ENCODE results near the gene MATN3. TPM values are rescaled to one million over a fixed set of nuclear protein-coding genes. Genes with fewer than 3 reads are reported as not detected.

MATN3 gene
- total RNA-seq, 2 experiments from 2014 or later = not detected

DNA sequence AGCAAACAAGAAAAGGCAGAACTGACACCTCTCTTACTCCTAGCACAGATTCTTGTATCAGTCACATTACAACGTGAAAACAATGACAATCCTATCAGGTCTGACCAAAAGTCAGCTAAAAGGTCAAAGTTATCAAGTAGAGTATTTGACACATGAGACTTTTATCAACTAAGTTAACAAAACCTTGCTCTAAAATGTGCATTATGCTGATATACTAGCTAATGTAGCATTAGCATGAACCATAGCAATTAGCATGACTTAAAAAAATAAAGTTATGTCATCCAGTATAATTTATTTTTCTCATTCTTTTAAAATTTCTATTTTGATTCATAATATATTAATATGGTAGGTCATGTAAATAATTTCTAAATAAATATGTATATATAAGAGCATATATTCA, 69.3 kb downstream of the MATN3 start:
- DNase-seq = no peak
- H3K4me1 Mint-ChIP-seq = no peaks in the 10 kb centered on the region
- H3K36me3 Mint-ChIP-seq = peaks cover 13% of the 10 kb centered on the region
- no peaks in the 10 kb centered on the region for H3K9me3 Mint-ChIP-seq
- H3K27ac Mint-ChIP-seq = no peak overlapping the region
- no peak overlapping the region for H3K4me3 Mint-ChIP-seq
- H3K27me3 Mint-ChIP-seq = no peaks in the 10 kb centered on the region

GRCh38 chr2:19942199-19942598, 70.3 kb downstream of the MATN3 start:
- H3K36me3 Mint-ChIP-seq = peaks cover 12% of the 10 kb centered on the region
- H3K9me3 Mint-ChIP-seq = no peaks in the 10 kb centered on the region
- H3K27ac Mint-ChIP-seq = no peak overlapping the region
- no peaks in the 10 kb centered on the region for H3K4me1 Mint-ChIP-seq
- no peaks in the 10 kb centered on the region for H3K27me3 Mint-ChIP-seq
- no peak for DNase-seq
- no peak overlapping the region for H3K4me3 Mint-ChIP-seq

Other genes starting within 250 kb of the MATN3 start
- gene TTC32, start 110.7 kb downstream of the MATN3 start, total RNA-seq = 10 to 100 TPM; 14.9 to 15.3 TPM
- gene WDR35, start 22.6 kb downstream of the MATN3 start, total RNA-seq = 10 to 100 TPM; 10.1 to 10.2 TPM
- 10 to 100 TPM; 20.5 to 20.9 TPM for gene LAPTM4A, start 39.0 kb upstream of the MATN3 start, total RNA-seq
- gene SDC1, start 212.5 kb upstream of the MATN3 start, total RNA-seq = under 1 TPM in 1 of 2 experiments, not detected in 1; 0.36 TPM

All from activated naive CD8-positive, alpha-beta T cell treated with anti-CD3 and anti-CD28 coated beads for 36 hours (primary cell).